ENCODE data around the gene PTDSS2. TPM values are rescaled to one million over a fixed set of nuclear protein-coding genes. Genes with fewer than 3 reads are reported as not detected.

PTDSS2 gene
- total RNA-seq, 1 experiment from 2014 or later: 49.5 TPM

- TF ChIP-seq, protein P1, sequence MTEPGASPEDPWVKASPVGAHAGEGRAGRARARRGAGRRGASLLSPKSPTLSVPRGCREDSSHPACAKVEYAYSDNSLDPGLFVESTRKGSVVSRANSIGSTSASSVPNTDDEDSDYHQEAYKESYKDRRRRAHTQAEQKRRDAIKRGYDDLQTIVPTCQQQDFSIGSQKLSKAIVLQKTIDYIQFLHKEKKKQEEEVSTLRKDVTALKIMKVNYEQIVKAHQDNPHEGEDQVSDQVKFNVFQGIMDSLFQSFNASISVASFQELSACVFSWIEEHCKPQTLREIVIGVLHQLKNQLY (CRISPR knock-in tag; IDR thresholded peaks at IDR 0.05): no peak
- TF ChIP-seq CTCF (IDR thresholded peaks at IDR 0.05) (no peak), MAX (CRISPR knock-in tag; IDR thresholded peaks at IDR 0.05) (no peak), ZNF423 (CRISPR knock-in tag; IDR thresholded peaks at IDR 0.05) (no peak), ZNF317 (CRISPR knock-in tag; IDR thresholded peaks at IDR 0.05; ENCODE audit: borderline replicate concordance, low read depth) (no peak), NFE2L1 (CRISPR knock-in tag; IDR thresholded peaks at IDR 0.05) (no peak), ZNF396 (CRISPR knock-in tag; IDR thresholded peaks at IDR 0.05; ENCODE audit: borderline replicate concordance) (no peak), JUN (CRISPR knock-in tag; IDR thresholded peaks at IDR 0.05) (no peak)
- TF ChIP-seq, protein P2, sequence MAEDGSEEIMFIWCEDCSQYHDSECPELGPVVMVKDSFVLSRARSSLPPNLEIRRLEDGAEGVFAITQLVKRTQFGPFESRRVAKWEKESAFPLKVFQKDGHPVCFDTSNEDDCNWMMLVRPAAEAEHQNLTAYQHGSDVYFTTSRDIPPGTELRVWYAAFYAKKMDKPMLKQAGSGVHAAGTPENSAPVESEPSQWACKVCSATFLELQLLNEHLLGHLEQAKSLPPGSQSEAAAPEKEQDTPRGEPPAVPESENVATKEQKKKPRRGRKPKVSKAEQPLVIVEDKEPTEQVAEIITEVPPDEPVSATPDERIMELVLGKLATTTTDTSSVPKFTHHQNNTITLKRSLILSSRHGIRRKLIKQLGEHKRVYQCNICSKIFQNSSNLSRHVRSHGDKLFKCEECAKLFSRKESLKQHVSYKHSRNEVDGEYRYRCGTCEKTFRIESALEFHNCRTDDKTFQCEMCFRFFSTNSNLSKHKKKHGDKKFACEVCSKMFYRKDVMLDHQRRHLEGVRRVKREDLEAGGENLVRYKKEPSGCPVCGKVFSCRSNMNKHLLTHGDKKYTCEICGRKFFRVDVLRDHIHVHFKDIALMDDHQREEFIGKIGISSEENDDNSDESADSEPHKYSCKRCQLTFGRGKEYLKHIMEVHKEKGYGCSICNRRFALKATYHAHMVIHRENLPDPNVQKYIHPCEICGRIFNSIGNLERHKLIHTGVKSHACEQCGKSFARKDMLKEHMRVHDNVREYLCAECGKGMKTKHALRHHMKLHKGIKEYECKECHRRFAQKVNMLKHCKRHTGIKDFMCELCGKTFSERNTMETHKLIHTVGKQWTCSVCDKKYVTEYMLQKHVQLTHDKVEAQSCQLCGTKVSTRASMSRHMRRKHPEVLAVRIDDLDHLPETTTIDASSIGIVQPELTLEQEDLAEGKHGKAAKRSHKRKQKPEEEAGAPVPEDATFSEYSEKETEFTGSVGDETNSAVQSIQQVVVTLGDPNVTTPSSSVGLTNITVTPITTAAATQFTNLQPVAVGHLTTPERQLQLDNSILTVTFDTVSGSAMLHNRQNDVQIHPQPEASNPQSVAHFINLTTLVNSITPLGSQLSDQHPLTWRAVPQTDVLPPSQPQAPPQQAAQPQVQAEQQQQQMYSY (CRISPR knock-in tag; IDR thresholded peaks at IDR 0.05): no peak
Observed at GRCh38 chr11:515131-515530, 65.1 kb downstream of the PTDSS2 start (continued).

GRCh38 chr11:516400-516799 lies 66.3 kb downstream of the PTDSS2 start:
- Mint-ChIP-seq H3K4me3 (no peak overlapping the region), H3K36me3 (peaks cover 40% of the 10 kb centered on the region), H3K27me3 (ENCODE audit: low read depth) (peaks cover 7% of the 10 kb centered on the region), H3K4me1 (no peaks in the 10 kb centered on the region; the same call in 1 of the 2 replicates), H3K9me3 (peaks cover 24% of the 10 kb centered on the region), H3K27ac (no peak overlapping the region)
- ChIA-PET POLR2A (no interaction called here), CTCF (no interaction called here)
- DNase-seq (ENCODE audit: low spot score) (no peak), ATAC-seq (no peak)
- TF ChIP-seq JAZF1 (CRISPR knock-in tag; IDR thresholded peaks at IDR 0.05): no peak
- no peak for TF ChIP-seq ZNF396 (CRISPR knock-in tag; IDR thresholded peaks at IDR 0.05; ENCODE audit: borderline replicate concordance)
- no peak for TF ChIP-seq ARID4B (CRISPR knock-in tag; IDR thresholded peaks at IDR 0.05; ENCODE audit: borderline replicate concordance)
- TF ChIP-seq, protein P3, sequence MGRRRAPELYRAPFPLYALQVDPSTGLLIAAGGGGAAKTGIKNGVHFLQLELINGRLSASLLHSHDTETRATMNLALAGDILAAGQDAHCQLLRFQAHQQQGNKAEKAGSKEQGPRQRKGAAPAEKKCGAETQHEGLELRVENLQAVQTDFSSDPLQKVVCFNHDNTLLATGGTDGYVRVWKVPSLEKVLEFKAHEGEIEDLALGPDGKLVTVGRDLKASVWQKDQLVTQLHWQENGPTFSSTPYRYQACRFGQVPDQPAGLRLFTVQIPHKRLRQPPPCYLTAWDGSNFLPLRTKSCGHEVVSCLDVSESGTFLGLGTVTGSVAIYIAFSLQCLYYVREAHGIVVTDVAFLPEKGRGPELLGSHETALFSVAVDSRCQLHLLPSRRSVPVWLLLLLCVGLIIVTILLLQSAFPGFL (CRISPR knock-in tag; IDR thresholded peaks at IDR 0.05; ENCODE audit: borderline replicate concordance): no peak
- TF ChIP-seq ATF3 (CRISPR knock-in tag; conservative IDR thresholded peaks at IDR 0.05): no peak
- no peak for TF ChIP-seq ZNF121 (CRISPR knock-in tag; IDR thresholded peaks at IDR 0.05)
- TF ChIP-seq NR3C1 (CRISPR knock-in tag; conservative IDR thresholded peaks at IDR 0.05; ENCODE audit: low read depth): no peak
- no peak for TF ChIP-seq GRHL2 (CRISPR knock-in tag; IDR thresholded peaks at IDR 0.05; ENCODE audit: insufficient replicate concordance, severe bottlenecking)
- TF ChIP-seq ZNF532 (CRISPR knock-in tag; IDR thresholded peaks at IDR 0.05; ENCODE audit: borderline replicate concordance): no peak
- no peak for TF ChIP-seq CDX4 (CRISPR knock-in tag; IDR thresholded peaks at IDR 0.05; ENCODE audit: borderline replicate concordance)
- TF ChIP-seq ZNF317 (CRISPR knock-in tag; IDR thresholded peaks at IDR 0.05; ENCODE audit: borderline replicate concordance, low read depth): no peak
